GM19438 (cell line): ENCODE measurements around the gene MAP1LC3B2.
A peak's percentile ranks its signal among the peaks of the same experiment; 100 is the strongest.

Experiments used
- ATAC-seq: cut with Tn5 transposase; IDR thresholded peaks from one replicate; pipeline ENCODE4 v1.9.1; 2021; ENCODE audit warnings: low read depth; ENCODE audit not compliant: unreplicated experiment

The MAP1LC3B2 gene

DNA sequence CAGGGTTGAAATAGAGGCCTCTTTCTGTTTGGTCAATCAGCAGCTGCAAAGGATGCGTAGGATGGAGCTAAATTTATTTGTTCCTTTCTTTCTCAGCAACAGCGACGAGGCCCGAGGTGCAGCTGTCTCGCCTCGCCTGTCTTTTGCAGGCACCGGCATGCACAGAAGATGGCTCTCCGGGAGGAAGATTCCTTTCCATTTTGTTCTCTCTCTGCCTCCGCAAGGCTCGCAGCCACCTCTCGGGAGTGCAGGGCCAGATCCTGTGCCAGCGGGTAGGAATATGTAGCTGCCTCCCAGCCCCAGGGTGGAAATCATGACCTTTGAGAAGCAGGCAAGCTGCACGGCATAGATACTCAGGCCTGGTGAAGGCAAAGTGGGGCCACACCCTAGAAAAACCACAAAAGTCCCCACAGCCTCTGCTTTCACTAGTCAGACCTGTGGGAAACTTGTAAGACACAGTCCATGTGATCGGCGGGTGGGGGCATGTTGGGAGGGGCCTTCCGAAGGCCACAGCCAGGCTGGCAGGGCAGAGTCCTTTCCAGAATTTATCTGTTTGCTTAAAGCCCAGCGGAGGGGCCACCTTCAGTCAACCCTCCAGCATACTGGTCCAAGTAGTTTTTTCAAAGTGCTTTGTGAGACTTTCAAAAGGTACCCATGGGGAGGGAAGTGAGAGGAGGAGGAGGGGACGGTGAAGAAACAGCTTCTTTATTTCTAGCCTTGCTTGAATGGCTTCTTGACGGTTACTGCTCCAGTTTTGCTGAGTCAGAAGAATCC is at the start of gene MAP1LC3B2:
Gene MAP1LC3B2 (plus strand): TSS at position 220 of the 774 bp plus-strand sequence. CDS start 16,562 bp downstream, outside the sequence.
- peak; percentile 82 for ATAC-seq

DNA sequence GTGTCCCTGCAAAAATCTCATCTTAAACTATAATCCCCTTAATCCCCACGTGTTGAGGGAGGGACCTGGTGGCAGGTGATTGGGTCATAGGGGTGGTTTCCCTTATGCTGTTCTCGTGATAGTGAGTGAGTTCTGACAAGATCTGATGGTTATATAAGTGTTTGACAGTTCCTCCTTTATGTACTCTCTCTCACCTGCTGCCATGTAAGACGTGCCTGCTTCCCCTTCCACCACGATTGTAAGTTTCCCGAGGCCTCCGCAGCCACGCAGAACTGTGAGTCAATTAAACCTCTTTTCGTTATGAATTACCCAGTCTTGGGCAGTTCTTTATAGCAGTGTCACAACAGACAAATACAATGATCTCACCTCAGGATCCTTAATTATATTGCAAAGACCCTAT is 45.2 kb upstream of the MAP1LC3B2 start:
- ATAC-seq, result no peak

DNA sequence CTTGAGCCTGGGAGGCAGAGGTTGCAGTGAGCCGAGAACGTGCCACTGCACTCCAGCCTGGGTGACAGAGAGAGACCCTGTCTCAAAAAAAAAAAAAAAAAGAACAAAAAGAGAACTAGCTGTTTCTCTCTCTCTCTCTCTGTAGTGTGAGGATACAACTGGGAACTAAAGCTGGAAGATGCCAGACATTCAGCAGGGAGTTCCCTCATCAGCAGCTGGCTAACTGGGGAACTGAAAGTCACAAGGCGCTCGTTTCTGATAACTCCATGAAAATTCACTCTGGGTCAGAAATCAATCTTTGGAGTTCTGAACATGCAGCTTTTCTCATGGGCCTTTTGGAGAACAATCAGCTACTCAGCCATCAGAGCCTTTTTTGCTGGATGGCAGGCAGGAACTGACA is 43.5 kb upstream of the MAP1LC3B2 start:
- ATAC-seq, result no peak

DNA sequence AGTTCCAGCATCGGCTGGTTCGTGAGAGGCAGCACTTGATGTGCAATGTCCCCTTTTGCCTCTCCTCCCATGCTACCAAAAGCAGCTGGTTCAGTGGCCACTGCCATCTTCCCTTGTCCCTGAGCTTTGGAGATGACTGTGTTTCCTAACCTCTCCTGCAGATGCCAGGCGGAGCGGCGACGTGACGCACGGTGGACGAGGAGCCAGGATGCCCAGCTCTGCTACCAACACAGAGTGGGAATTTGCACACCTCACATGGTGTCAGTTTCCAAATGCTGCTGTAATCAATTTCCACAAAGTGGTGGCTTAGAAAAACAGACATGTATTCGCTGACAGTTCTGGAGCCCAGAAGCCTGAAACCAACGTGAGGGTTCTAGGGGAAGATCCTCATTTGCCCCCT is 42.5 kb upstream of the MAP1LC3B2 start:
- no peak for ATAC-seq

DNA sequence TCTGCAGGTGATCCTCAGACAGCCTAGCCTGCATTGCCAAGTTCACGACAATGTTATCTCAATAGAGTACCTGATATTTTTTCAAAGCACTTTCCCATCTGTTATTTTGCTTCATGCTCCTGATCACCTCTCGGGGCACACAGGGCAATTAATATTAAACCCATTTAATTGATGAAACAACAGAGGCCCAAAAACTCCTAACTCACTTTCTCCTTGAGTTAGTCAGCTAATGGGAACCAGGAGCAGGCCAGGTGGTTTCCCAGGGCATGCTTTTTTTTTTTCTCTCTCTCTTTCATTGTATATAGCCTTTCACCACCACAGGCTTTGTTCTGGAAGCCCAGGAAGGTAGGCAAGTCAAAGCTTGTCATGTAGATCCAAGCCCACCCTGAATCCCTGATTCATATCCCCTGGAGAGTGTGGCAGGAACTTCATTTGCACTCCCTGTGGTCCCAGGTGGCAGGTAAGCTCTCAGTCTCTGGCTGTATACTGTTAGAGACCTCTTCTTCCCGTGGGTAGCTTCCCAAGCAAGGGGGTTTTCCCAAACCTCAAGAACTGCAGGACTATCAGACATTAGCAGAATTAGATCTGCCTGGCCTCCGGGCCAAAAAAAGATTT is 41.6 kb upstream of the MAP1LC3B2 start:
- no peak for ATAC-seq

DNA sequence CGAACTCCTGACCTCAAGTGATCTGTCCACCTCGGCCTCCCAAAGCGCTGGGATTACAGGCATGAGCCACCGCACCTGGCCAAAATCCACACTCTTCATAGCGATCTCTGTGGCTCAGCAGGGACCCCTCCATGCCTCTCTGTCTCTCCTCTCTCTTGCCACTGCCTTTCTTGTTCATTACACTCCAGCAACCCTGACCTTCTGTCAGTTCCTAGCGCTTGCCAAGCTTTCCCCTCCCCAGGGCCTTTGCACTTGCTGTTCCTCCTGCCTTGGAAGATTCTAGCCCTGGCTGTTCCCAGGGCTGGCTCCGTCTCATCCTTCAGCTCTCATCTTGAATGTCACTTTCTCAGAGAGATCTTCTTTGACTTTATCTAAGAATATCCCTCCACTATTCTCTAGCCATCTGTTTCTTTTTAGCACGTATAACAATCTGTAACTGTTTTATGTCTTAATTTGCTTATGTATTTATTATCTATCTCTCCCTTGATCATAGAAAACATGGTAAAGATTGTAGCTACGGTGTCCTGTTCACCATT is 38.9 kb upstream of the MAP1LC3B2 start:
- ATAC-seq, result no peak

DNA sequence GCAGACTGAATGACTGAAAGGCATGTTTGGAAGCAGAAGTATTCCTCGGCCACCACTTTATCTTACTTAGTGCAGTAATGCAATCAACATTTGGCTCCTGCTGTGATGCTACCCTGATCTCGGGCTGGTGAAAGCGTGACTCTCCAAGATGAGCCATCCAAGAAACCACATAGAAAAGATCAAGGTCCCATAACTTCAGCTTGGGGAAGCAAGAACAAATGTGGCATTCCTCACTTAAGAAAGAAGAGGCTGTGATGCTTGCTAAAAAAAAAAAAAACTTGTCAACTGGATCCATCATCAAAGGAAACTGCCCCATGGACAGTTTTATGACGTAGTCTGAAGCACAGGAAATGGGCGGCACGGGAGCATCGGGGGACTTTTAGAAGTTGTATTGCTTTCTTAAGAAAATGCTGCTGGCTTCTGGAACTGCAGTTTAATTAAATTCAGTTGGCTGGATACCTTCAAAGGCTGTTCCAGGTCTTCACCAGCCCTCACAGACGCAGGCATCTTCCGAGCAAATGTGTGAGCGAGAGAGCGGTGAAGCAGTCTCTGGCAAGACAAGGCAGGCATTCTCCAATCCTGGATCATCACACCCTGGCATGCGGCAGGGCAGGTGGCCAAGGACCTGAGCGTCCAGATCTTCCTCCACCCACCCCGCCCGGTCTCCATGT is 38.2 kb upstream of the MAP1LC3B2 start:
- ATAC-seq, result no peak

DNA sequence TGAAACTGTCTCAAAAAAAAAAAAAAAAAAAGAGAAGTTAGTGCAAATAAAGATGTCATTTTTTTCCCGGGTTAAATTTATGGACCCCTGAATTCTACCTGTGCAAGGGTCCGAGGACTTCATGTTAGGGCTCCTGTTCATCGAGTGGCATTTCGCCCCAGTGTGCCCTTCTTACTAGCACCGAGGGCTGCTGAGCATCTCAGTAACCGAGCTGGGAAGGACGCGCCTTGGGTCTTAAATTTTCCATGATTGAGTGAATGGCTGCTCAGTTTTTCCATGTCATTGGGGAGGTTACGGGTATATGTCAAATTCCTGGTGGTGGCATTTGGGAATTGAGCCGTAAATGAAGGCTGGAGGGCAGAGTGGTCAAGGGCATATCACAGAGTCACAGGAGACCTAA is 34.9 kb upstream of the MAP1LC3B2 start:
- no peak for ATAC-seq

DNA sequence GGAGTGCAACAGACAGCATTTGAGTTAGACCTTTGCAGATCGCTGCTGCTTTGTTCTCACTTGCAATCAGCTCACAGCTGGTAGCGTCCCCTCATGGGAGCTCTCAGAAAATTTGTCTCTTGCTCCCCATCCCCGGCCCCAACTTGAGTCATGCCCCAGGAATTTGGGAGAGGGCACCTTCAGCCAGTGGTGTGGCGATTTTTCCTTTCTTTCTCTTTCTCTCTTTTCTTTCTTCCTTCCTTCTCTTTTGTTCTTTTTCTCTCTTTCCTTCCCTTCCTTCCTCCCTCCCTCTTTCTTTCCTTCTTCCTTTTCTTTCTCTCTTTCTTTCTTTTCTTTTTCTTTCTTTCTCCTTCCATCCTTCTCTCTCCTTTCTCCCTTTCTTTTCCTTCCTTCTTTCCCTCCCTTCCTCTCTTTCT is 34.2 kb upstream of the MAP1LC3B2 start:
- ATAC-seq, result no peak

DNA sequence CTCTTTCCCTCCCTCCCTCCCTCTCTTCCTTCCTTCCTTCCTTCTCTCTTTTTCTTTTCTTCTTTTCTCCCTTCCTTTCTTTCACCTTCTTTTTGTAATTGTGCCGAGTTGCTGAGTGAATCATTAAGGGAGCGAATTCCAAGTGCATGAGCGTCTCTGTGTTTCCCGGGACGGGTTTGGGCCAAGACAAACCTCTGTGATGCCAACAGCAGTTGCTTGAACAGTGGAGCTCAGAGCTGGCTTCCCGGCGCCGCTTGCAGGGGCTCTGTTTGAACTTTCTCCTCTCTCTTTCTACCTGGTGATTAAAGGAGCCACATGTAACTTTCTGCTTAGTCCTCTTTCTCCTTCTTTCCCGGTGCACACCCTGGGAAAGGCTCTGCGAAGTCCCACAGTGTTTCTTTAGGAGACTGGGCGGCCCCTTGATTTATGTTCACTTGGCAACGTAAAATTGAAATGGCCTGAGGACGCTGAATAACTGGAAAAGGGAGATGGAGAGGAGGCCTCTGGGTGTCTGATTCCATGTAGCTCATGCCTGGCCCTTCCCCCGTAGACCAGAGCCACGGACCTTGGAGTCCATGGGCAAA is 33.7 kb upstream of the MAP1LC3B2 start:
- ATAC-seq, result no peak

DNA sequence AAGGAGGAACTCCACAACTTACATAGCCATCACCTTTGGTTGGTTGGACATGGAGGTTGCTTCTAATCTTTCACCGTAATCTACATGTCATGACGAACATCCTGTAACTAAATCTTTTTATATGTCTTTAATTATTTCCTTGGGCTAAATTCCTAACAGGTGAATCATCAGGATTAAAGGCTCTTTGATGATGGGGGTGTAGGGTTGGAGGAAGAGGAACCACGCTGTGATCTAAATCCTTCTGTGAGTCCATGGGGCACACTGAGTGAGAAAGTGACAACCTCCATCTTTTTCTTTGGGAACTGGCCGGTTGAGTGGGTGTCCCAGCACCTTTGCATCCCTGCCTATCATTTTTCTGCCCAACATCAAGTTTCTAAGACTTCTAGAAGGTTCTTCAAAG is 31.1 kb upstream of the MAP1LC3B2 start:
- ATAC-seq, result no peak

DNA sequence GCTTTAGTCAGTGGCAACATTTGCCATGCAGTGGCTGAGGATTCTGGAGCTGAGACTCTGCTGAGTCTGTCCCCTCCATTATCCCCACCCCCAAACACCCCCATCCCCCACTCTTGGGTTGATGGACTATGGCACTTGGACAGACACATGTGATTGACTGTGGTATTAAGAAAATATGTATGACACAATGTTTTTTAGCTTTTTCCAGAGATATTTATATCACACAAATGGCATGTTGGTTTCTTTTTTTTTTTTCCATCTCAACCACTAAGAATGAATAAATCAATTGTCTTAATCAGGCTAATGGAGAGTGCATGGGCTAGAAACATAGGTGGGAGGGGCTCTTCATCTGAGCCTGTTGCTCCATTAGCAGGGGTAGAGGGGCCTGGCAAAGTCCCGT is 30.7 kb upstream of the MAP1LC3B2 start:
- no peak for ATAC-seq

DNA sequence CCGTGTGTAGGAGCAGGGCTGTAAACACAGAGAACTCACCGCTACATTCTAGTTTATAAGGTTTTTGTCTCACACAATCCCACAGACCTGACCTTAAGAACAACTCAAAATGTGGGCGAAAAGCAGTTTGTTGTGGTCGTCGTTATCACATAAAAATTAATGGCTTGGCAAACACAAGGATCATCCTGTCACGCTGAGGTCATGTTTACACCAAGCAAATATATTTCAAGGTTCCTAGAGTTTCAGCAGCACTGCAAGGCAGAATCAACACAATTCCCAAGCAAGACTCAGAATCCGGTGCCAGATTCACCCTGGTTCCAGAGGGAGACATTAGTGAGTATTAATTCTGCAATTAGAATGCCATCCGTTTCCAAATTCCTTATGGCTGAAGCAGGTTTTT is 30.1 kb upstream of the MAP1LC3B2 start:
- no peak for ATAC-seq

DNA sequence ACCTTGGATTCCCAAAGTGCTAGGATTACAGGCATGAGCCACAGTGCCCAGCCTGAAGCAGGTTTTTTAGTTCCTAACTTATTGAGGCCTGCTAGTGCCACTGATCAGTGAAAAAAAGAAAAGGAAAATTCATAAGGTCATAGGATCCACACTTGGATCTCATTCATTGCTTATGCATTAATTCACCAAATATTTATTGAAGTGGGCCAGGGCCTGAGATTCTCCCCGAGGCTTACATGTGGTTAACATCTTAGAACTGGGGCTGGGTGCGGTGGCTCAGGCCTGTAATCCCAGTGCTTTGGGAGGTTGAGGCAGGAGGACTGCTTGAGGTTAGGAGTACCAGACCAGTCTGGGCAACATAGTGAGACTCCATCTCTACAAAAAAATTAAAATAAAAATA is 29.5 kb upstream of the MAP1LC3B2 start:
- ATAC-seq, result no peak

DNA sequence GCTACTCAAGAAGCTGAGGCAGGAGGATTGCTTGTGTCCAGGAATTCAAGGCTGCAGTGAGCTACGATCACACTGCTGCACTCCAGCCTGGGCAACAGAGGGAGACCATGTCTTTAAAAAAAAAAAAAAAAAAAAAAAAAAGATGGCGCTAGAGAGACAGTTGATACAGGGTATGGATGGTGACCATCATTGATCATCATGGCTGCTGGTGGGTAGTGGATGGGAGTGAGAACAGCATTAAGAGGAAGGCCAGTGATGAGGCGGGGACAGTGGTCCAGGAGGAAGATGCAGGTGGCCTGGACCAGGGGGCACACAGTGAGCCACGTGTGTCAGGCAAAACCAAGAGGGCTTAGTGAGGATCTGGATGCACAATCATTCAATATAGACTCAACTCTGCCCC is 26.8 kb upstream of the MAP1LC3B2 start:
- no peak for ATAC-seq

DNA sequence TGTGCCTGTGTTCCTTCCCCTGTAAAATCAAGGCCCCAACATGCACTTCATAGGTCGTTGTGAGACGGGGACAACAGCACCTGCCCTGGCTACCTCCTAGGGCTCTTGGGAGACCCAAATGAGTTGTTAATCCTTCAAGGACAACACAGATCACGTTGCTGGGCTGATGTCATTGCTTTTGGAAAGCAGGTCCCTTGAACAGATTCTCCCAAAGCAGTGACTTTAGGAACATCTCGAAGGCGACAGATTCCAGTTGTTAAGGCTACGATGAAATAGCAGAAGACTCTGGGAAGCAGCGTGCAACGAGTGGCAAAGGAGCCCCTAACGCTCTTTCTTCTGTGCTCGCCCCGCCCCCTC is 26.2 kb upstream of the MAP1LC3B2 start:
- peak; percentile 4 for ATAC-seq

DNA sequence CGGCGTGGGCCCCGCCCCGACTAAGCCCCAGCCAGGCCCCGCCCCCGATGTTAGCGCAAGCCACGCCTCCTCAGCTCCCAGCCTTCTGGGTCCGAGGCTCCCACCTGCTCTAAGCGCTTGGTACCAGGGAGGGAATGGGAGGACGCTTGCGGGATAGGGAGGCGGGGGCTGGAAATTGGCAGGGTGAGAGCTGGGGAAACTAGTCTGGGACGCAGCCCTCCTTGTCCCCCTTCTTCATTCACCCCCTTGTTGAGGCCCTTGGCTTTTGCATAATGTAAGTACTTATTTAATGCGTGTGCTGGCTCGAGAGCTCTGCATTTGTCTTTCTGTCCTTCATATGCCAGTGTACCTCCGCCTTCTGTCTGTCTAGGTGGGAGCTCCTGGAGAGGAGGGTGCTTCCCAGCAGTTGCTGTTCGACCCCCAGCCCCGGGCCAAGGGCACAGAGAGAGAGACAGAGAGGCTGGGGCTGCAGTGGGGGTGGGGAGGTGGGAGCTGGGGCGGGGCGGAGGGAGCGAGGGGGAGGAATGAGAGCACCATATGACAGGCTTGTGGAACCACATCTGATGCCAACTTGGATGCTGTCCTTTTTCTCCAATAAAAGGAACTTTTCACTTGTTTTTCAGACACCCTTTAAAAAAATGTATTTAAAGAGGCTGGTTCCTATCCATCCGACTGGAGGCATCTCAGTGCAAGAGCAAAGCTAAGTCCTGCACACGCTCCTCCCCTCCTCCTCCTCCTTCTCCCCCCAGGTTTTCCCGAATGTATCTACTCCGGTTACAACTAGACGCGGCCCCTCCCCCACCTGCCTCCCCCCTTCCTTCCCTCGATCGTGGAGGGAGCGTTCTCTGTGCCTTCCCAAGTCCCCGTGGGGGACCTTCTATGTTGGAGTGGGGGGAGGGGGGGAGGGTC is 25.6 kb upstream of the MAP1LC3B2 start:
- ATAC-seq, result peak; percentile 56

DNA sequence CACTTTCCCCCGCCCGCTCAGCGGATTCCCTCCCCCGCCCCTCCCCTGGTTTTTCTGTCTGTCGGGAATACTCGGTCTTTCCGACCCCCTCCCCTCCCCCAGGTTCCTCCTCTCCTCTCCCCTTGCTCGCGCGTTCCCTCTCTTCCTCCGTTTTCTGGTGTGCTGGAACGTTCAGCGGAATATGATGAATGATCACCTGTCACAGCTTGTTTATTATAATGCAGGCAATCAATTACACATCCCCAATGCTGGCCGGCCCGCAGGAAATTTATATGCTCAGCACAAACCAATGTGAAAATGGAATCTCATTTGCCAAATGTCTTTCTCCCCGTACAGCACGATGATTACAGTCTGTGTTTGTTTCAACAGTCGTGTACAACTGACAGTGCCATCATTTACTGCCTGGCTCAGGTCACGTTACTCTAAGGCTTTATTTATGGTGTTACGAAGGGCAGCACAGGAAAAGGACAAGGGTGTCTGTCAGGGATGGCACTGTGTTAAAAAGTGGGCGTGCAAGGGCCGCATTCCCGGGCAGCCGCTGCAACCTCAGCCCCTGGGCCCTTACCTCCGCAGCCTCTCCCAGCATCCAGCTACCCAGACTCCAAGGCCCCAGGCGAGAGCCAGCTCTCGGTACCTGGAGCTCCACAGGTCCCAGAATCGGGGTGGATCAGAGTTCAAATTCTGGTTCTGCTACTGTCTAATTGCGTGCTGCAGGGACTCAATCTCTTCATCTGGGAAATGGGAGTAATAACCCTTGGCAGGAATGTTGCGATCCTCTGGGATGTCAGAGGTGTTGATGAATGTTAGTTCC is 24.7 kb upstream of the MAP1LC3B2 start:
- no peak for ATAC-seq

DNA sequence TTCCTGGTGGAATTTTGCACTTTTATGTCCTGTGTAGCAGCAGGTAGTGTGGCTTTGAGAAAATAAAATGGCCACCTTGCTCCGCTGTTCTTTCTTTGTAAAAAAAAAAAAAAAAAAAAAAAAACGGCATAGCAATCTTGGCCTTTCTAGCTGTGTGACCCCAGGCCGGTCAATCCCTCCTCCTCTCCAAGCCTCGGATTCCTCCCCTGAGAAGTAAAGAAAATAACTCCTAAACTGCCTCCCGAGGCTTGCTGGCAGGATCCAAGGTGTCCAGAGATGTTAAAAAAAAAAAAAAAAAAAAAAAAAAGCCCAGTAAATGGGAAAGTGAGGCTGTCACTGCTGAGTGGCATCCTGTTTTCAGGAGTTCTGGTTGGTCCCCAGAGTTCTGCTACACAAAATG is 23.9 kb upstream of the MAP1LC3B2 start:
- no peak for ATAC-seq
